DOHH2 (cell line): Measurements from ENCODE around the gene COA3.

Experiments
- H3F3A ChIP-seq: fragments of 200-600 bp; sonication (generic), shearing (Covaris generic); 2 replicates; pipeline ENCODE4 v1.6.0; 2016; ENCODE audit warnings: antibody characterized with exemption, mild to moderate bottlenecking; ENCODE audit not compliant: control insufficient read depth, insufficient read depth
- H3K27ac ChIP-seq: fragments of 200-600 bp; sonication (generic); 2 replicates; pipeline ENCODE4 v1.5.1; 2014; ENCODE audit warnings: low read depth, mild to moderate bottlenecking, low read length, moderate library complexity
- H3K27me3 ChIP-seq: fragments of 200-600 bp; sonication (generic); 2 replicates; pipeline ENCODE4 v1.6.1; 2014; ENCODE audit warnings: mild to moderate bottlenecking, low read length, mixed read lengths; ENCODE audit not compliant: control insufficient read depth
- H3K36me3 ChIP-seq: fragments of 200-600 bp; sonication (generic); 2 replicates; pipeline ENCODE4 v1.6.1; 2014; ENCODE audit warnings: mild to moderate bottlenecking, low read length, moderate library complexity, mixed read lengths; ENCODE audit not compliant: control insufficient read depth
- H3K4me1 ChIP-seq: fragments of 200-600 bp; sonication (generic); 2 replicates; pipeline ENCODE4 v1.6.1; 2014; ENCODE audit warnings: mild to moderate bottlenecking, low read length, mixed read lengths; ENCODE audit not compliant: control insufficient read depth
- H3K4me2 ChIP-seq: fragments of 200-600 bp; sonication (generic); 2 replicates; pipeline ENCODE4 v1.6.0; 2014; ENCODE audit warnings: mild to moderate bottlenecking, low read length, moderate library complexity
- H3K4me3 ChIP-seq: fragments of 200-600 bp; sonication (generic); 2 replicates; pipeline ENCODE4 v1.5.1; 2014; ENCODE audit warnings: mild to moderate bottlenecking, low read length, mixed read lengths
- H3K79me2 ChIP-seq: fragments of 200-600 bp; sonication (generic); 2 replicates; pipeline ENCODE4 v1.6.1; 2014; ENCODE audit warnings: mild to moderate bottlenecking, low read length, mixed read lengths; ENCODE audit not compliant: control insufficient read depth
- H3K9me2 ChIP-seq: fragments of 200-600 bp; sonication (generic); replicated peaks from 2 replicates; pipeline ENCODE4 v1.6.1; 2014; ENCODE audit warnings: mild to moderate bottlenecking, low read length, mixed read lengths; ENCODE audit not compliant: control insufficient read depth
- H3K9me3 ChIP-seq: fragments of 200-600 bp; sonication (generic); 2 replicates; pipeline ENCODE4 v1.6.1; 2014; ENCODE audit warnings: antibody characterized with exemption, low read length, mixed read lengths; ENCODE audit not compliant: control insufficient read depth, insufficient read depth
- H4K20me1 ChIP-seq: fragments of 200-600 bp; sonication (generic); 2 replicates; pipeline ENCODE4 v1.6.0; 2014; ENCODE audit warnings: low read depth, mild to moderate bottlenecking, antibody characterized with exemption, low read length, moderate library complexity; ENCODE audit not compliant: control insufficient read depth, insufficient read depth
- EZH2phosphoT487 ChIP-seq: fragments of 200-600 bp; sonication (generic); IDR thresholded peaks from 2 replicates; pipeline ENCODE4 v1.6.1; 2017; ENCODE audit warnings: borderline replicate concordance, mild to moderate bottlenecking, antibody characterized with exemption, low read length, moderate library complexity, mixed read lengths
- TF ChIP-seq, protein P1 (sequence below): fragments of 200-600 bp; sonication (generic); IDR thresholded peaks from one replicate; pipeline ENCODE4 v1.5.1; 2014; ENCODE audit warnings: antibody characterized with exemption, mild to moderate bottlenecking, low read depth, low read length; ENCODE audit not compliant: poor library complexity, severe bottlenecking

Gene COA3

DNA sequence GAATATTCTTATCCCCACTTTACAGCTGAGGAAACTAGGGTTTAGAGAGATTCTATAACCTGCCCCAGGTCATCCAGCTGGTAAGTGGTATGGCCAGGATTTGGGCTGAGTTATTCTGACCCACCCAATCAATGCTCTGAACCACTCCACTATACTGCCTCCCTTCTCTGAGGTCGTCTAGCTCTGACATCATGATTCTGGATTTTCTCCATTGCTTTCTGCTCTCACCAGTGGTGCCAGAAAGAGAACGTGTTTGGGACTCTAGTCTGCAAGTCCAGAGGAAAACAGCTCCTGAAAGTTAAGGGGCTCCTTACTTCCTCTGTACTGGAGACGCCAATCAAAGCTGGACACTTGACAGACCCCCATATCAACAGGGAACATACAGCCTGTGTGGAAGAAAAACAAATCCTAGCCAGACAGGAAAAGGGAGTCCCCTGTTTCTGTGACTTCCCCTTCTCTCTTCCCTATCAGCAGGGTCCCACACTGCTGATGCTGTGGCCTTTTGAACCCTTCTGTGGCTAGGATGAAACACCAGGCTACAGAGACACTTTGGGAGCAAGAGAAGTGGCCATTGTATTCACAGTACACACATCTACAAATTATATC, 47.7 kb downstream of the COA3 start:
- H3K36me3 ChIP-seq = no peaks in the 10 kb centered on the region
- TF ChIP-seq EZH2phosphoT487 = no peak
- TF ChIP-seq, protein P1, sequence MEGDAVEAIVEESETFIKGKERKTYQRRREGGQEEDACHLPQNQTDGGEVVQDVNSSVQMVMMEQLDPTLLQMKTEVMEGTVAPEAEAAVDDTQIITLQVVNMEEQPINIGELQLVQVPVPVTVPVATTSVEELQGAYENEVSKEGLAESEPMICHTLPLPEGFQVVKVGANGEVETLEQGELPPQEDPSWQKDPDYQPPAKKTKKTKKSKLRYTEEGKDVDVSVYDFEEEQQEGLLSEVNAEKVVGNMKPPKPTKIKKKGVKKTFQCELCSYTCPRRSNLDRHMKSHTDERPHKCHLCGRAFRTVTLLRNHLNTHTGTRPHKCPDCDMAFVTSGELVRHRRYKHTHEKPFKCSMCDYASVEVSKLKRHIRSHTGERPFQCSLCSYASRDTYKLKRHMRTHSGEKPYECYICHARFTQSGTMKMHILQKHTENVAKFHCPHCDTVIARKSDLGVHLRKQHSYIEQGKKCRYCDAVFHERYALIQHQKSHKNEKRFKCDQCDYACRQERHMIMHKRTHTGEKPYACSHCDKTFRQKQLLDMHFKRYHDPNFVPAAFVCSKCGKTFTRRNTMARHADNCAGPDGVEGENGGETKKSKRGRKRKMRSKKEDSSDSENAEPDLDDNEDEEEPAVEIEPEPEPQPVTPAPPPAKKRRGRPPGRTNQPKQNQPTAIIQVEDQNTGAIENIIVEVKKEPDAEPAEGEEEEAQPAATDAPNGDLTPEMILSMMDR = no peak
- H3K9me2 ChIP-seq = no peaks in the 10 kb centered on the region
- no peak overlapping the region for H3K4me3 ChIP-seq
- H3F3A ChIP-seq = no peaks in the 10 kb centered on the region
- no peak overlapping the region for H3K27ac ChIP-seq
- no peaks in the 10 kb centered on the region for H4K20me1 ChIP-seq
- no peaks in the 10 kb centered on the region for H3K79me2 ChIP-seq
- H3K4me2 ChIP-seq = no peak overlapping the region
- H3K9me3 ChIP-seq = no peaks in the 10 kb centered on the region
- H3K27me3 ChIP-seq = peaks cover 20% of the 10 kb centered on the region
- peaks cover 5% of the 10 kb centered on the region for H3K4me1 ChIP-seq

GRCh38 chr17:42748908-42749798, 49.4 kb downstream of the COA3 start:
- TF ChIP-seq, protein P1 = no peak
- no peak for TF ChIP-seq EZH2phosphoT487
- H3K4me1 ChIP-seq = peaks cover 11% of the 10 kb centered on the region
- no peak overlapping the region for H3K4me2 ChIP-seq
- no peaks in the 10 kb centered on the region for H3K9me2 ChIP-seq
- peaks cover 19% of the 10 kb centered on the region for H3K27me3 ChIP-seq
- H3K79me2 ChIP-seq = peaks cover 6% of the 10 kb centered on the region
- H3F3A ChIP-seq = no peaks in the 10 kb centered on the region
- peaks cover 4% of the 10 kb centered on the region for H3K9me3 ChIP-seq
- no peak overlapping the region for H3K4me3 ChIP-seq
- H3K27ac ChIP-seq = no peak overlapping the region
- no peaks in the 10 kb centered on the region for H4K20me1 ChIP-seq
- no peaks in the 10 kb centered on the region for H3K36me3 ChIP-seq

- Histone ChIP-seq H4K20me1 (no peaks in the 10 kb centered on the region), H3K9me3 (peaks cover 4% of the 10 kb centered on the region), H3K4me1 (peaks cover 19% of the 10 kb centered on the region), H3K36me3 (no peaks in the 10 kb centered on the region), H3F3A (no peaks in the 10 kb centered on the region), H3K9me2 (no peaks in the 10 kb centered on the region), H3K79me2 (peaks cover 14% of the 10 kb centered on the region), H3K27ac (no peak overlapping the region), H3K27me3 (peaks cover 19% of the 10 kb centered on the region), H3K4me2 (no peak overlapping the region), H3K4me3 (no peak overlapping the region)
- TF ChIP-seq, protein P1 = no peak
- TF ChIP-seq EZH2phosphoT487 = no peak
Measured at GRCh38 chr17:42748202-42748907, 50.1 kb downstream of the COA3 start.
